Trophoblast cell (in vitro differentiated cells and primary cell): ENCODE measurements around the gene RARA.

Experiments
- DNase-seq, 2 donors: peaks; one replicate each; pipeline ENCODE4 v3.0.0-alpha.2; 2016
- H2AFZ ChIP-seq: 2 replicates; pipeline ENCODE4 v1.6.1; 2013; ENCODE audit warnings: low read length, moderate library complexity, mild to moderate bottlenecking; ENCODE audit not compliant: insufficient read depth, poor library complexity
- H2AK5ac ChIP-seq: 2 replicates; pipeline ENCODE4 v1.6.1; 2013; ENCODE audit warnings: mild to moderate bottlenecking, low read length
- H2BK120ac ChIP-seq: 2 replicates; pipeline ENCODE4 v1.6.1; 2013; ENCODE audit warnings: low read length, mild to moderate bottlenecking, moderate library complexity; ENCODE audit not compliant: insufficient read depth, poor library complexity
- H2BK12ac ChIP-seq: 2 replicates; pipeline ENCODE4 v1.6.1; 2013; ENCODE audit warnings: mild to moderate bottlenecking, low read length, moderate library complexity
- H2BK5ac ChIP-seq: 2 replicates; pipeline ENCODE4 v1.6.1; 2013; ENCODE audit warnings: low read length, low read depth, moderate library complexity, mild to moderate bottlenecking; ENCODE audit not compliant: poor library complexity
- H3K14ac ChIP-seq: 2 replicates; pipeline ENCODE4 v1.6.1; 2013; ENCODE audit warnings: mild to moderate bottlenecking, low read length
- H3K18ac ChIP-seq: 2 replicates; pipeline ENCODE4 v1.6.1; 2013; ENCODE audit warnings: mild to moderate bottlenecking, low read length
- H3K23ac ChIP-seq: 2 replicates; pipeline ENCODE4 v1.6.1; 2013; ENCODE audit warnings: low read length
- H3K27ac ChIP-seq: 2 replicates; pipeline ENCODE4 v1.5.1; 2013; ENCODE audit warnings: low read depth, mild to moderate bottlenecking, inconsistent platforms, low read length, moderate library complexity
- H3K27me3 ChIP-seq: 2 replicates; pipeline ENCODE4 v1.6.1; 2013; ENCODE audit warnings: inconsistent platforms, mild to moderate bottlenecking, low read length, moderate library complexity; ENCODE audit not compliant: insufficient read depth
- H3K36me3 ChIP-seq, 2 experiments: 1 replicate in 1 of 2; 2 replicates in 1 of 2; pipeline ENCODE4 v1.6.1; 2013; ENCODE audit warnings: low read length in 2 of 2, mild to moderate bottlenecking in 2 of 2, moderate library complexity in 1 of 2; ENCODE audit not compliant: insufficient read depth in 2 of 2, control insufficient read depth in 1 of 2
- H3K4ac ChIP-seq: 2 replicates; pipeline ENCODE4 v1.6.1; 2013; ENCODE audit warnings: low read depth, mild to moderate bottlenecking, low read length, moderate library complexity
- H3K4me1 ChIP-seq, 2 experiments: 1 replicate in 1 of 2; 2 replicates in 1 of 2; pipeline ENCODE4 v1.6.1; 2013; ENCODE audit warnings: low read length in 2 of 2, mild to moderate bottlenecking in 2 of 2, moderate library complexity in 1 of 2; ENCODE audit not compliant: insufficient read depth in 2 of 2, control insufficient read depth in 1 of 2
- H3K4me2 ChIP-seq: 2 replicates; pipeline ENCODE4 v1.6.1; 2013; ENCODE audit warnings: inconsistent platforms, mild to moderate bottlenecking, low read length, moderate library complexity
- H3K4me3 ChIP-seq: 2 replicates; pipeline ENCODE4 v1.5.1; 2013; ENCODE audit warnings: mild to moderate bottlenecking, low read depth, low read length, inconsistent platforms
- H3K79me1 ChIP-seq: one replicate; pipeline ENCODE4 v1.6.1; 2013; ENCODE audit warnings: low read length
- H3K79me2 ChIP-seq: 2 replicates; pipeline ENCODE4 v1.6.1; 2013; ENCODE audit warnings: low read length, mild to moderate bottlenecking; ENCODE audit not compliant: control insufficient read depth, insufficient read depth, poor library complexity
- H3K9ac ChIP-seq: 2 replicates; pipeline ENCODE4 v1.6.1; 2013; ENCODE audit warnings: mild to moderate bottlenecking, low read length
- H3K9me3 ChIP-seq: 2 replicates; pipeline ENCODE4 v1.6.1; 2013; ENCODE audit warnings: low read depth, mild to moderate bottlenecking, control low read depth, inconsistent platforms, low read length; ENCODE audit not compliant: insufficient read depth
- H4K12ac ChIP-seq: 2 replicates; pipeline ENCODE4 v1.6.1; 2013; ENCODE audit warnings: low read depth, mild to moderate bottlenecking, low read length, moderate library complexity
- H4K8ac ChIP-seq: 2 replicates; pipeline ENCODE4 v1.6.1; 2013; ENCODE audit warnings: low read depth, mild to moderate bottlenecking, low read length, moderate library complexity
- H4K91ac ChIP-seq: one replicate; pipeline ENCODE4 v1.6.1; 2013; ENCODE audit warnings: low read depth, mild to moderate bottlenecking, low read length, moderate library complexity
- WGBS: extraction: QIAGEN DNeasy Blood & Tissue Kit; methylation state at CpG from one replicate; pipeline ENCODE4 v1.1.7; 2013; ENCODE audit warnings: missing lambda C conversion rate; ENCODE audit not compliant: insufficient read length, insufficient coverage; ENCODE audit errors: extremely low coverage; 5-methylcytosine and 5-hydroxymethylcytosine counted together

Gene RARA

GRCh38 chr17:40311575-40311974, 2.6 kb downstream of the RARA start:
- Histone ChIP-seq H4K12ac (no peak overlapping the region), H2AK5ac (no peak overlapping the region), H3K9me3 (peaks cover 1% of the 10 kb centered on the region), H3K4me3 (no peak overlapping the region), H3K4me2 (no peak overlapping the region), H3K4me1 (peaks cover 28 to 34% of the 10 kb centered on the region in 2 experiments), H3K27me3 (no peaks in the 10 kb centered on the region), H4K91ac (no peak overlapping the region), H3K79me2 (no peaks in the 10 kb centered on the region), H3K9ac (no peak overlapping the region), H3K4ac (no peak overlapping the region), H3K23ac (no peak overlapping the region), H2BK12ac (no peak overlapping the region), H3K14ac (no peak overlapping the region), H2BK5ac (no peak overlapping the region), H2BK120ac (no peak overlapping the region), H2AFZ (no peak overlapping the region), H4K8ac (no peak overlapping the region), H3K27ac (no peak overlapping the region), H3K79me1 (peaks cover 6% of the 10 kb centered on the region), H3K18ac (no peak overlapping the region), H3K36me3 (no peaks in the 10 kb centered on the region)
- no peak for DNase-seq
- WGBS: no CpG with 5 or more reads among the region's 2 CpGs

DNA sequence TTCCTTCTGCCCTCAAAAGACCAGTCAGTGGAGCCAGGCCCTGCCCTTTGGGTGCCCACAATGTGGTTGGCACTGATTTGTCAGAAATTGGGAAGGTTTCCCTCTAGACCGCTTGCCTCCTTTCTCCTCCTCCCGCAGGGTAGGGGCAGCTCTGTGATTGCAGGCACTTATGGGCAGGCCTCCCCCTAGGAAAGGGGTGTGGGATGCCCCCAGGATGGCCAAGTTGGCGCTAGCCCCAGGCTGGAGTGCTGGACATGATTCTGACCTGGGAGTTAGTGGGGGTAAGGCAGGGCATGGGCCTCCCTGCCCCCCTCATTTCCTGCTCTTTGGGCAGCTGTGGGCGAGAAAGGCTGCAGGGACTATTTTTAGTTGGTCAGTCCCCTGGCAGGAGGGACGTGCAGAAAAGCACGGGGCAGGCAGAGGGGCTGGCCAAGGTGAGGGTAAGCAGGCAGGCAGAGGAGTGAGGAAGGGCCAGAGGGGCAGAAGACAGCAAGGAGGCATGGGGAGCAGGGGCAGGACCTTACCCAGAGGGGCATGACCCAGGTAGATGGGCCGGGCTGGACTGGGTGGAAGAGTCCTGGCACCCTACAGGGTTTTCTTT, 3.3 kb downstream of the RARA start:
- no CpG with 5 or more reads among the region's 7 CpGs for WGBS
- no peak overlapping the region for H2BK12ac ChIP-seq
- no peak overlapping the region for H3K18ac ChIP-seq
- no peak overlapping the region for H4K8ac ChIP-seq
- H3K79me1 ChIP-seq: peaks cover 11% of the 10 kb centered on the region
- peaks cover 1% of the 10 kb centered on the region for H3K9me3 ChIP-seq
- no peak overlapping the region for H2AFZ ChIP-seq
- no peaks in the 10 kb centered on the region for H3K27me3 ChIP-seq
- H3K23ac ChIP-seq: no peak overlapping the region
- H4K12ac ChIP-seq: no peak overlapping the region
- H3K79me2 ChIP-seq: peaks cover 4% of the 10 kb centered on the region
- H3K4me3 ChIP-seq: no peak overlapping the region
- no peak overlapping the region for H3K27ac ChIP-seq
- H3K14ac ChIP-seq: no peak overlapping the region
- H3K9ac ChIP-seq: no peak overlapping the region
- H4K91ac ChIP-seq: no peak overlapping the region
- H3K36me3 ChIP-seq: no peaks in the 10 kb centered on the region
- no peak overlapping the region for H2BK120ac ChIP-seq
- H2AK5ac ChIP-seq: no peak overlapping the region
- peaks cover 29 to 34% of the 10 kb centered on the region in 2 experiments for H3K4me1 ChIP-seq
- H2BK5ac ChIP-seq: no peak overlapping the region
- no peak overlapping the region for H3K4me2 ChIP-seq
- DNase-seq: no peak
- H3K4ac ChIP-seq: no peak overlapping the region

DNA sequence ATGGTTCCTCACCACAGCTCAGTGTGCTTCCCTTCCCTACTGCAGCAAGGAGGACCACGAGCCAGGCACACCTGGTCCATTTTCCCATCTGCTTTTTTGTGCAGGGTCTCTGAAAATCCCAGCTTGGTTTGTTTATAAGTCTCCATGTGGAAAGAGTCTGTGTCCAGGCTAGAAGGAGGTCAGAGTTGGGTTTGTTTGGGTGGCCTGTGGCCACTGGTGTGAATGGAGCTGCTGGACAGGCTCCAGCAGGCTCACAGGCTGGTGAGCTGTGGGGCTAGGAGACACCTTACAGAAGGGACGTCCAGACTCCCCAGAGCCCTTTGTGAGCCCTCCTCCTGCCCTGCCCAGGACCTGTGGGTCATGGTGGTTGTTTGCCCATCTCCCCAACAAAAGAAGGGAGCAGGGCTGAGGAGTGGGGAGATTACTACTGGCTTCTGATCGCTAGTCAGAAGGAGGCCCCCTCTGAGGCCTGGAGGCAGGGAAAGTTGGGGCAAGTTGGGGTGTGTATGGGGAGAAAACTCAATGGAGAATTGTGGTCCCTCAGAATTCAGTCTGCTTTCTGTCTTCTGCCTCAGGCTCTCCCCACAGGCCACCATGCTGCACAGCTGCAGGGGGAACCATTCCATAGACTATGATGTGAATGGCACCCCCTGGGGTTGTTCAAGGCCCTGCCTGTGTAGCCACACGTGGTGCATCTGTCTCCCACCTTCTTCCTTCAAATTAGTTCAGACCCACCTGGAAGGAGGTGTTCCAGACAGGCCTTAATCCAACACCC, 4.1 kb downstream of the RARA start:
- no CpG with 5 or more reads among the region's 4 CpGs for WGBS

DNA sequence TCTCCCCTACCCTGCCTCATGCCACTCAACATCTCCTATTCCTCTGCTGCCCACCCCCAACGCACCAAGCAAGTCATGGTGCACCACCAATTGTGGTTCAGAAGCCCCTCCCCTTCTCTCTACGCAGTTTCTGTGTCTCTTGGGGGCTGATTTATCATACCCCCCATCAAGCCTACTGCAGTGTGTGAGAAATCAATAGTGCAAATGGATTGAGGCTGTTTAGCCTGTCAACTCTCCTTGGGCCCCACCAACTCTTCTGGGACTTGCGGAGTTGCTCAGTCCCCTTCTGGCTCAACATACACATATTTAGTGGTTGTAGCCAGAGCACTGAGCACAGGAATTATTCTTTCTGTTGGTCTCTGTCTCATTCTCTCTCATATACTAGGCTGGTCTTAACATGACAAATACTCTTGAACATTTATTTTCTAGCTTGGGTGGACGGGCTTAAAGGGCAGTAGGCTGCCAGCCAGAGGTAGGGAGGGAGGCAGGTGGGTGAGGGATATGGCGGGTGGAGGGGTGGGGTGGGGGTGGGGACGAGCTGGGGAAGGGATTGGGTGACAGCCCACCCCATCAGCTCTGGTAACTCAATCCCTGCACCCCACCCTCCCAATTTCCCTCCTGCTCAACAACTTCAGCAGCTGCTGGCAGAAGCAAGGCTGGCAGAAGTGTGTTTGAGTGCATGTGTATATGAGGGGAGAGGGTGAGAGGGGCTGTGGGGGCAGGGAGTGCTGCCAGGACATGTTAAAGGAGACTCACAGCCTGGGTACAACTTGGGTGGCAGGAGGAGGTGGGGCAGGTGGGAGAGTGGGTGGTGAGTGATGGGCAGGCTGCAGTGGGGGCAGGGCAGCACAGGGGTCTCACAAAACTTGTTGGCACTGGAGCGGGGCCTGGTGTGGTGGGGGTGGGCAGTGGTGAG, 4.9 kb downstream of the RARA start:
- Histone ChIP-seq H2BK120ac (no peak overlapping the region), H4K8ac (no peak overlapping the region)
- no CpG with 5 or more reads among the region's 7 CpGs for WGBS

More for the DNA sequence above, 4.1 kb downstream of the RARA start:
- no peak overlapping the region for H3K4me3 ChIP-seq
- no peak overlapping the region for H2BK5ac ChIP-seq
- no peak overlapping the region for H2BK12ac ChIP-seq
- H3K27ac ChIP-seq: no peak overlapping the region
- peaks cover 32 to 34% of the 10 kb centered on the region in 2 experiments for H3K4me1 ChIP-seq
- no peak overlapping the region for H3K9ac ChIP-seq
- no peak overlapping the region for H4K91ac ChIP-seq
- no peaks in the 10 kb centered on the region for H3K36me3 ChIP-seq
- H3K14ac ChIP-seq: no peak overlapping the region
- H3K9me3 ChIP-seq: peaks cover 1% of the 10 kb centered on the region
- no peaks in the 10 kb centered on the region for H3K27me3 ChIP-seq
- no peak overlapping the region for H4K8ac ChIP-seq
- H3K23ac ChIP-seq: no peak overlapping the region
- H3K4me2 ChIP-seq: no peak overlapping the region
- H3K79me1 ChIP-seq: peaks cover 11% of the 10 kb centered on the region
- no peak overlapping the region for H2BK120ac ChIP-seq
- H4K12ac ChIP-seq: no peak overlapping the region
- peaks cover 4% of the 10 kb centered on the region for H3K79me2 ChIP-seq
- H2AK5ac ChIP-seq: no peak overlapping the region
- H3K4ac ChIP-seq: no peak overlapping the region
- H3K18ac ChIP-seq: no peak overlapping the region
- no peak overlapping the region for H2AFZ ChIP-seq
- DNase-seq: no peak

More for the DNA sequence above, 4.9 kb downstream of the RARA start:
- Histone ChIP-seq H3K18ac (no peak overlapping the region), H3K4me2 (no peak overlapping the region), H3K79me2 (peaks cover 8% of the 10 kb centered on the region), H2AFZ (no peak overlapping the region), H2AK5ac (no peak overlapping the region), H3K4ac (no peak overlapping the region), H3K9ac (no peak overlapping the region), H3K4me1 (peaks cover 32 to 35% of the 10 kb centered on the region in 2 experiments), H3K79me1 (peaks cover 17% of the 10 kb centered on the region), H2BK5ac (no peak overlapping the region), H4K91ac (no peak overlapping the region), H4K12ac (no peak overlapping the region), H3K9me3 (peaks cover 1% of the 10 kb centered on the region), H3K36me3 (no peaks in the 10 kb centered on the region), H3K4me3 (no peak overlapping the region), H3K27me3 (no peaks in the 10 kb centered on the region), H3K14ac (no peak overlapping the region), H3K23ac (no peak overlapping the region), H3K27ac (no peak overlapping the region), H2BK12ac (no peak overlapping the region)
- no peak for DNase-seq
